Measurements from ENCODE around the gene SUPT3H. TPM values are rescaled to one million over a fixed set of nuclear protein-coding genes. Genes with fewer than 3 reads are reported as not detected.

The SUPT3H gene
- total and polyA plus RNA-seq, 4 experiments from 2014 or later = 11.8 to 13.6 (median 12.6) TPM

- H3K27ac Mint-ChIP-seq = no peak overlapping the region
- Histone ChIP-seq H3K27ac (ENCODE audit: low read depth, low read length) (no peak overlapping the region), H3K27me3 (ENCODE audit: insufficient read depth, low read length) (no peaks in the 10 kb centered on the region), H3K4me3 (ENCODE audit: low read length in 2 of 2) (no peak overlapping the region), H3K9me3 (ENCODE audit: control insufficient read depth in 1 of 2, low read length in 2 of 2) (no peaks in the 10 kb centered on the region), H3K4me1 (ENCODE audit: insufficient read depth, low read length) (no peaks in the 10 kb centered on the region), H3K36me3 (ENCODE audit: insufficient read depth, low read length) (no peaks in the 10 kb centered on the region)
- ChIA-PET POLR2A (ENCODE audit: partially characterized antibody) (no interaction called here), CTCF (ENCODE audit: partially characterized antibody) (no interaction called here)
- DNase-seq = no peak
- H3K4me1 Mint-ChIP-seq = peaks cover 0 to 4% (median under 1%) of the 10 kb centered on the region in 4 donors
- H3K36me3 Mint-ChIP-seq = peaks cover 0 to 3% of the 10 kb centered on the region in 2 donors
- H3K9me3 Mint-ChIP-seq = peaks cover 0 to 1% (median 0%) of the 10 kb centered on the region in 8 donors
- no peaks in the 10 kb centered on the region for H3K27me3 Mint-ChIP-seq
- H3K4me3 Mint-ChIP-seq = no peak overlapping the region
- intact Hi-C loops (cut with micrococcal nuclease) = no loop called here
Measured at GRCh38 chr6:45129051-45129450, 248.7 kb downstream of the SUPT3H start.

DNA sequence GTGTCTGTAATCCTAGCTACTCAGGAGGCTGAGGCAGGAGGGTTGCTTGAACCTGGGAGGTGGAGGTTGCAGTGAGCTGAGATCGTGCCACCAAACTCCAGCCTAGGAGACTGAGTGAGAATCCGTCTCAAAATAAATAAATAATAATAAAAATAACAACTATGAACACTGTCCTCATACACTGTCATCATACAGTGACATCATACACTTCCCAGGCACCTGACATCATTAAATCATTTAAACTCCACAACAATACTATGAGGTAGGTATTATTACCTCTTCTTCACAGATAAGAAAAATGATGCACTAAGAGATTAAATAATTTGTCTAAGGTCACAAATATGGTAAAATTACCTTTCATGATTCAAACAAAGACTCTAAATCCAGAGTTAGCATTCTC is 250.5 kb downstream of the SUPT3H start:
- H3K36me3 Mint-ChIP-seq = no peaks in the 10 kb centered on the region
- POLR2A ChIA-PET (ENCODE audit: partially characterized antibody) = no interaction called here
- DNase-seq = no peak

DNA sequence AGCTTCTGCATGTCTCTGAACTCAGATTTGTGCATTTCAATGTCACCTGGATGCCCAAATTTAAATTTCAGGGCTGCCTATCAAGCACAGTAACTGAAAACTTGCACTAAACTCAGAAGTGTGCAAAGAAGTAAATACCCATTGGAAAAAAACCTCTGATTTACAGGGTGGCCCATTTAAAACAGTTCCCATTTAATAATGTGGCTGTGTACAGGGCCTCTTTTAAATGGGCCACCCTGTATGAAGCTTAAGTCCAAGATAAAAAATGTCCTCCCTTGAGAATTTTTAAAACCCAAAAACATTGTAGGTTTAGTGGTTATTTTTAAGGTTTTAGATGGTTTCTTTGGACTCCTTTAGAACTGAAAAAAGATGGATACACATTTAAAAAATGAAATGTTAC is 251.7 kb downstream of the SUPT3H start:
- no peak overlapping the region for H3K4me3 Mint-ChIP-seq
- Histone ChIP-seq H3K4me1 (ENCODE audit: insufficient read depth, low read length) (no peaks in the 10 kb centered on the region), H3K4me3 (ENCODE audit: low read length in 2 of 2) (no peak overlapping the region), H3K36me3 (ENCODE audit: insufficient read depth, low read length) (no peaks in the 10 kb centered on the region), H3K9me3 (ENCODE audit: control insufficient read depth in 1 of 2, low read length in 2 of 2) (no peaks in the 10 kb centered on the region), H3K27me3 (ENCODE audit: insufficient read depth, low read length) (no peaks in the 10 kb centered on the region), H3K27ac (ENCODE audit: low read depth, low read length) (no peak overlapping the region)
- ChIA-PET CTCF (ENCODE audit: partially characterized antibody) (no interaction called here), POLR2A (ENCODE audit: partially characterized antibody) (no interaction called here)
- H3K36me3 Mint-ChIP-seq = no peaks in the 10 kb centered on the region
- no peaks in the 10 kb centered on the region for H3K27me3 Mint-ChIP-seq
- no peak for DNase-seq
- H3K27ac Mint-ChIP-seq = no peak overlapping the region
- peaks cover 0 to 1% (median 0%) of the 10 kb centered on the region in 8 donors for H3K9me3 Mint-ChIP-seq
- intact Hi-C loops (cut with micrococcal nuclease) = no loop called here
- peaks cover 0 to 4% (median under 1%) of the 10 kb centered on the region in 4 donors for H3K4me1 Mint-ChIP-seq

More for the DNA sequence above, 250.5 kb downstream of the SUPT3H start:
- H3K27ac Mint-ChIP-seq = no peak overlapping the region
- H3K27me3 ChIP-seq (ENCODE audit: insufficient read depth, low read length) = no peaks in the 10 kb centered on the region
- H3K4me3 Mint-ChIP-seq = no peak overlapping the region
- intact Hi-C loops (cut with micrococcal nuclease) = no loop called here
- peaks cover 0 to 1% (median 0%) of the 10 kb centered on the region in 8 donors for H3K9me3 Mint-ChIP-seq
- no peaks in the 10 kb centered on the region for H3K4me1 ChIP-seq (ENCODE audit: insufficient read depth, low read length)
- H3K4me1 Mint-ChIP-seq = peaks cover 0 to 4% (median under 1%) of the 10 kb centered on the region in 4 donors
- no peak overlapping the region for H3K4me3 ChIP-seq (ENCODE audit: low read length in 2 of 2)
- no peaks in the 10 kb centered on the region for H3K36me3 ChIP-seq (ENCODE audit: insufficient read depth, low read length)
- no peaks in the 10 kb centered on the region for H3K9me3 ChIP-seq (ENCODE audit: control insufficient read depth in 1 of 2, low read length in 2 of 2)
- H3K27ac ChIP-seq (ENCODE audit: low read depth, low read length) = no peak overlapping the region
- CTCF ChIA-PET (ENCODE audit: partially characterized antibody) = no interaction called here
- no peaks in the 10 kb centered on the region for H3K27me3 Mint-ChIP-seq

GRCh38 chr6:45123023-45123422 is 254.7 kb downstream of the SUPT3H start:
- Histone ChIP-seq H3K4me3 (ENCODE audit: low read length in 2 of 2) (no peak overlapping the region), H3K36me3 (ENCODE audit: insufficient read depth, low read length) (no peaks in the 10 kb centered on the region), H3K4me1 (ENCODE audit: insufficient read depth, low read length) (no peaks in the 10 kb centered on the region), H3K9me3 (ENCODE audit: control insufficient read depth in 1 of 2, low read length in 2 of 2) (no peaks in the 10 kb centered on the region), H3K27ac (ENCODE audit: low read depth, low read length) (no peak overlapping the region), H3K27me3 (ENCODE audit: insufficient read depth, low read length) (no peaks in the 10 kb centered on the region)
- Mint-ChIP-seq H3K4me3 (no peak overlapping the region), H3K27ac (no peak overlapping the region), H3K27me3 (no peaks in the 10 kb centered on the region), H3K4me1 (peaks cover 0 to 4% (median under 1%) of the 10 kb centered on the region in 4 donors), H3K9me3 (peaks cover 0 to 1% (median 0%) of the 10 kb centered on the region in 8 donors), H3K36me3 (no peaks in the 10 kb centered on the region)
- intact Hi-C loops (cut with micrococcal nuclease) = no loop called here
- CTCF ChIA-PET (ENCODE audit: partially characterized antibody) = interaction anchor here (0.6 kb wide), 1 partner anchor 369 kb away, joined by 3 read pairs; no protein-coding TSS in a partner anchor
- POLR2A ChIA-PET (ENCODE audit: partially characterized antibody) = no interaction called here
- DNase-seq = no peak

DNA sequence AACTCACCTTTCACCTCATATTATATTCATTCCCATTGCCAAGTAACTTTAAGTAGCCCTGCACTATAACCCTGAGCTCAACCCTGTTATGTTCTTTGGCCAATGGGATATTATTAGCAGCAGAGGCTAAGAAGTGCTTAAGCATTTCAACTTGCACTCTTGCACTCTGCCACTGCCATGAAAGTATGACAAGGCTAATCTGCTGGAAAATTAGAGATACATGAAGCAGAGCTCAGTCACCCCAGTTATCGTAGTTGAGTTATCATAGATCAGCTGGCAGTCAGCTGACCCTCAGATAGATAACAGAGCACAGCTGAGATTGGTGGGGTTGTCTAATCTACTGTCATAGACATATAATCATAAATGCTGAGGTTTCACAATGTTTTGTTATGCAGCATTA is 259.0 kb downstream of the SUPT3H start:
- ChIA-PET CTCF (ENCODE audit: partially characterized antibody) (interaction anchor here (0.9 kb wide), 1 partner anchor 37 kb away, joined by 3 read pairs; no protein-coding TSS in a partner anchor), POLR2A (ENCODE audit: partially characterized antibody) (no interaction called here)
- Histone ChIP-seq H3K36me3 (ENCODE audit: insufficient read depth, low read length) (no peaks in the 10 kb centered on the region), H3K4me1 (ENCODE audit: insufficient read depth, low read length) (peaks cover 10% of the 10 kb centered on the region), H3K27ac (ENCODE audit: low read depth, low read length) (no peak overlapping the region), H3K27me3 (ENCODE audit: insufficient read depth, low read length) (no peaks in the 10 kb centered on the region), H3K9me3 (ENCODE audit: control insufficient read depth in 1 of 2, low read length in 2 of 2) (no peaks in the 10 kb centered on the region), H3K4me3 (ENCODE audit: low read length in 2 of 2) (no peak overlapping the region)
- Mint-ChIP-seq H3K9me3 (no peaks in the 10 kb centered on the region), H3K27ac (no peak overlapping the region), H3K4me3 (no peak overlapping the region), H3K36me3 (no peaks in the 10 kb centered on the region), H3K27me3 (no peaks in the 10 kb centered on the region), H3K4me1 (peaks cover 9 to 15% (median 12%) of the 10 kb centered on the region in 4 donors)
- no peak for DNase-seq
- intact Hi-C loops (cut with micrococcal nuclease) = no loop called here

DNA sequence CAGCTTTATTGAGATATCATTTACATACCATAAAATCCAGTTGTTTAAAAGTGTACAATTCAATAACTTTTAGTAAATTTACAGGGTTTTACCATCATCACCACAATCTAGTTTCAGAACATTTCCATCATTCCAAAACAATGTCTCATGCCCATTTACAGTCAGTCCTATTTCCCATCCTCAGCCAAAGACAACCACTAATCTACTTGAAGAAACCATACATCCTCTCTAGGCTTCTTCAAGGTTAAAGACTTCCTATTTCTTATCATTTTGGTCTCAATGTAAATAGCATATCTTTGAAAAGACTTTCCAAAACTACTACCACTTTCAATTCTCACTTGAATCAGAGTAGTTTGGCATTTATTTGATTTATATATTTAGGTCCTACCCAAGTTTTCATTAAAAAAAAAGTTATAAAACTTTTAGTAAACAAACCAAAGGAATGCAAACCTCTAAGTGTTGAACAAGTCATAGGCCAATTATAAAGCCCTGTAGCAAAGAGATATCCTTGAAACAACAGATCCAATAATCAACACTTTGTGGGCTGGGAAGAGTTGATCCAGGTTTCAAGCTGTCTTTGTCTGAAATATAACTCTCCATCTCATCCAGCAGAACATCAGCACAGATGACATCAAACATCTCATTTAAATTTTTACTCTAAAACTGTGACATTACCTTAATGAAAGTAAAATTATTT is 260.9 kb downstream of the SUPT3H start:
- Histone ChIP-seq H3K27ac (ENCODE audit: low read depth, low read length) (no peak overlapping the region), H3K4me1 (ENCODE audit: insufficient read depth, low read length) (peaks cover 10% of the 10 kb centered on the region), H3K36me3 (ENCODE audit: insufficient read depth, low read length) (no peaks in the 10 kb centered on the region), H3K4me3 (ENCODE audit: low read length in 2 of 2) (no peak overlapping the region), H3K9me3 (ENCODE audit: control insufficient read depth in 1 of 2, low read length in 2 of 2) (no peaks in the 10 kb centered on the region), H3K27me3 (ENCODE audit: insufficient read depth, low read length) (no peaks in the 10 kb centered on the region)
- POLR2A ChIA-PET (ENCODE audit: partially characterized antibody) = no interaction called here
- H3K4me3 Mint-ChIP-seq = peak overlapping the region in 2 of 8 donors; percentile 2 to 30
- H3K4me1 Mint-ChIP-seq = peaks cover 9 to 15% (median 12%) of the 10 kb centered on the region in 4 donors
- no peak overlapping the region for H3K27ac Mint-ChIP-seq
- H3K36me3 Mint-ChIP-seq = no peaks in the 10 kb centered on the region
- H3K27me3 Mint-ChIP-seq = no peaks in the 10 kb centered on the region
- no peak for DNase-seq
- H3K9me3 Mint-ChIP-seq = no peaks in the 10 kb centered on the region
- intact Hi-C loops (cut with micrococcal nuclease) = no loop called here
- CTCF ChIA-PET (ENCODE audit: partially characterized antibody) = no interaction called here

GRCh38 chr6:45115696-45116095 is 262.0 kb downstream of the SUPT3H start:
- Mint-ChIP-seq H3K4me3 (no peak overlapping the region), H3K27me3 (no peaks in the 10 kb centered on the region), H3K36me3 (no peaks in the 10 kb centered on the region), H3K9me3 (no peaks in the 10 kb centered on the region), H3K4me1 (peaks cover 9 to 15% (median 12%) of the 10 kb centered on the region in 4 donors), H3K27ac (no peak overlapping the region)
- H3K27ac ChIP-seq (ENCODE audit: low read depth, low read length) = no peak overlapping the region
- ChIA-PET CTCF (ENCODE audit: partially characterized antibody) (no interaction called here), POLR2A (ENCODE audit: partially characterized antibody) (no interaction called here)
- H3K9me3 ChIP-seq (ENCODE audit: control insufficient read depth in 1 of 2, low read length in 2 of 2) = no peaks in the 10 kb centered on the region
- intact Hi-C loops (cut with micrococcal nuclease) = no loop called here
- DNase-seq = no peak
- no peaks in the 10 kb centered on the region for H3K36me3 ChIP-seq (ENCODE audit: insufficient read depth, low read length)
- no peak overlapping the region for H3K4me3 ChIP-seq (ENCODE audit: low read length in 2 of 2)
- no peaks in the 10 kb centered on the region for H3K27me3 ChIP-seq (ENCODE audit: insufficient read depth, low read length)
- peaks cover 10% of the 10 kb centered on the region for H3K4me1 ChIP-seq (ENCODE audit: insufficient read depth, low read length)
